Brain microvascular endothelial cell (primary cell): Measurements from ENCODE around the gene UBE2O.

ENCODE experiments used
- DNase-seq: peaks from one replicate; pipeline ENCODE4 v3.0.0-alpha.2; 2020
- H3K27ac ChIP-seq: fragments of 250-450 bp; sonication (Bioruptor Pico); 2 replicates; pipeline ENCODE4 v1.5.1; 2020; ENCODE audit warnings: mild to moderate bottlenecking, moderate library complexity
- H3K27me3 ChIP-seq: fragments of 250-450 bp; sonication (Bioruptor Pico); replicated peaks from 2 replicates; pipeline ENCODE4 v1.5.1; 2020; ENCODE audit warnings: mild to moderate bottlenecking
- H3K36me3 ChIP-seq: fragments of 250-450 bp; sonication (Bioruptor Pico); replicated peaks from 2 replicates; pipeline ENCODE4 v1.5.1; 2020; ENCODE audit warnings: mild to moderate bottlenecking
- H3K4me3 ChIP-seq: 2 replicates; pipeline ENCODE4 v1.5.1; 2011; ENCODE audit warnings: low read depth, mild to moderate bottlenecking, control low read depth, low read length, moderate library complexity
- in situ Hi-C: cut with HindIII; loops from 2 replicates; pipeline ENCODE4 v1.10.0; 2017; ENCODE audit warnings: low sequenced_read_pairs, low pct_ligation_motif_present
- TF ChIP-seq, protein P1 (sequence below): IDR thresholded peaks from 2 replicates; pipeline ENCODE4 v1.5.1; 2011; ENCODE audit warnings: low read depth, mild to moderate bottlenecking, moderate library complexity, low read length, control low read depth, inconsistent platforms; ENCODE audit errors: missing control alignments

Gene UBE2O

DNA sequence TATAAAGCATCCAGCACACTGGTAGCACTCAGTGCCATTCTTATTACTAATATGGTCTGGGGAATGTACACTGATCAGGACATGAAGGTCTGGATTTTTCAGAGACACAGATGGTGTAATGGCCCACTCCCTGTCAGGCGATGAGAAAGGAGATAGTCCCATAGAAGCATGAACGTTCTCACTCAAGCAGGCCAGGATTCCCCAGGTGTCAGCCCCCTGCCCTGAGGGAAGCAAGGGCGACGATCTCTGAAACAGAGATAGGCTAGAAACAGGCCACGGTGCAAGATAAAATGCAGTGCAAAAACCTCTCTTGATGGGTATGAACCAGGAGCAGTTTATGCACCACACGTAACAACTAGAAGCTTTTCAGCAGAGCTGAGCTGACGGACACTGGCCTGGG lies 109.8 kb downstream of the UBE2O start:
- in situ Hi-C loops: no loop called here
- H3K27me3 ChIP-seq: no peaks in the 10 kb centered on the region
- H3K4me3 ChIP-seq: no peak overlapping the region
- H3K36me3 ChIP-seq: peaks cover 39% of the 10 kb centered on the region
- no peak for DNase-seq
- TF ChIP-seq, protein P1, sequence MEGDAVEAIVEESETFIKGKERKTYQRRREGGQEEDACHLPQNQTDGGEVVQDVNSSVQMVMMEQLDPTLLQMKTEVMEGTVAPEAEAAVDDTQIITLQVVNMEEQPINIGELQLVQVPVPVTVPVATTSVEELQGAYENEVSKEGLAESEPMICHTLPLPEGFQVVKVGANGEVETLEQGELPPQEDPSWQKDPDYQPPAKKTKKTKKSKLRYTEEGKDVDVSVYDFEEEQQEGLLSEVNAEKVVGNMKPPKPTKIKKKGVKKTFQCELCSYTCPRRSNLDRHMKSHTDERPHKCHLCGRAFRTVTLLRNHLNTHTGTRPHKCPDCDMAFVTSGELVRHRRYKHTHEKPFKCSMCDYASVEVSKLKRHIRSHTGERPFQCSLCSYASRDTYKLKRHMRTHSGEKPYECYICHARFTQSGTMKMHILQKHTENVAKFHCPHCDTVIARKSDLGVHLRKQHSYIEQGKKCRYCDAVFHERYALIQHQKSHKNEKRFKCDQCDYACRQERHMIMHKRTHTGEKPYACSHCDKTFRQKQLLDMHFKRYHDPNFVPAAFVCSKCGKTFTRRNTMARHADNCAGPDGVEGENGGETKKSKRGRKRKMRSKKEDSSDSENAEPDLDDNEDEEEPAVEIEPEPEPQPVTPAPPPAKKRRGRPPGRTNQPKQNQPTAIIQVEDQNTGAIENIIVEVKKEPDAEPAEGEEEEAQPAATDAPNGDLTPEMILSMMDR: no peak
- H3K27ac ChIP-seq: no peak overlapping the region

DNA sequence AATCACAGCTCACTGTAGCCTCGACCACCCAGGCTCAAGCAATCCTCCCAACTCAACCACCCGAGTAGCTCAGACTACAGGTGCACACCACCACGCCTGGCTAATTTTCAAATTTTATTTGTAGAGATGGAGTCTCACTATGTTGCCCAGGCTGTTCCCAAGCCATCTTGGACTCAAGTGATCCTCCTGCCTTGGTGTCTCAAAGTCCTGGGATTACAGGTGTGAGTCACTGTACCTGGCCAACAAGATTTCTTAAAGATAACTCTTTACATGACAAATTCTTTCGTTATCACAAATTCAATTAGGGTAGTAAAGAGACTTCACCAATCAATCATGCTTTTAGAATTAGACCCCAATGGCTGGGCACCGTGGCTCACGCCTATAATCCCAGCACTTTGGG lies 111.7 kb downstream of the UBE2O start:
- TF ChIP-seq, protein P1: no peak
- DNase-seq: no peak
- H3K27ac ChIP-seq: no peak overlapping the region
- in situ Hi-C loops: no loop called here
- H3K36me3 ChIP-seq: peaks cover 31% of the 10 kb centered on the region
- H3K4me3 ChIP-seq: no peak overlapping the region
- no peaks in the 10 kb centered on the region for H3K27me3 ChIP-seq
